Muscle of arm (tissue), 12 donors: ENCODE measurements around the gene BTN2A1. TPM values are rescaled to one million over a fixed set of nuclear protein-coding genes. Genes with fewer than 3 reads are reported as not detected.
A peak's percentile ranks its signal among the peaks of the same experiment; 100 is the strongest.

Experiments
- DNase-seq: peaks from one replicate; pipeline ENCODE4 v3.0.0-alpha.2; 2013
- polyA plus RNA-seq, 12 donors: library from polyadenylated mRNA; unstranded; fragments of 120-200 nt; gene quantifications; one replicate each; pipeline ENCODE4 v1.2.1, GENCODE V29; 2013; ENCODE audit not compliant: insufficient read length in 12 of 12

The BTN2A1 gene
- polyA plus RNA-seq, 12 donors: 23.6 to 30.3 (median 25.9) TPM; not detected in 1

DNA sequence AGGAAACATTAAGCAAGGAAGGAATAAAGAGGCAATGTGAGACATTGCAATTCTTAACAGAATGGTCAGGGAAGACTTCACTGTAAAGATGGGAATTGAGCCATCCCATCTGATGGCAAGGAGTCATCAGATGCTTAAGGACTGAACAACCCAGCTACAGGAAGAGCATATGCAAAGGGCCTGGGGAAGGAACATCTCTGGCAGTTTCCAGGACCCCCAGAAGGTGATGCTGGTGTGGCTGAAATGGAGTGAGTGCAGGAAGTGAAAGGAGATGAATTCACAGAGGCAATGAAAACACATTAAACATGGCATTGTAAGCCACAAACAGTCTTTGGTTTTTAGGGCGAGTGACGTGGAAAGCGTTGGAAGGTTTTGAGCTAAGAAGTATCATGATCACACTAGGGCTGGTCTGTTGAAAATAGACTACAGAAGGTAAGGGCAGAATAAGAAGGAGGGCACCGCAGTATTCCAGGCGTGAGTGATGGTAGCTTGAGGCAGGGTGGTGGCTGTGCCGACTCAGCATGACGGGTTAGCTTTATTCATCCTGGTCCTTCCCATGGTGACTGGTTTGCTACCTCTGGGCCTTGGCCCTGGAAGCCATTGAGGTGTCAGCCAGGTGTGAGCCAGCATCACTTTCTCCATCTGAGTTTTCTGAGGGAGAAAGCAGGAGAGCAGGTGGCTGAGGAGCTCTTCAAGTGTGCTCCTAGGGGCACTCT lies 6.8 kb downstream of the BTN2A1 start:
- no peak for DNase-seq

DNA sequence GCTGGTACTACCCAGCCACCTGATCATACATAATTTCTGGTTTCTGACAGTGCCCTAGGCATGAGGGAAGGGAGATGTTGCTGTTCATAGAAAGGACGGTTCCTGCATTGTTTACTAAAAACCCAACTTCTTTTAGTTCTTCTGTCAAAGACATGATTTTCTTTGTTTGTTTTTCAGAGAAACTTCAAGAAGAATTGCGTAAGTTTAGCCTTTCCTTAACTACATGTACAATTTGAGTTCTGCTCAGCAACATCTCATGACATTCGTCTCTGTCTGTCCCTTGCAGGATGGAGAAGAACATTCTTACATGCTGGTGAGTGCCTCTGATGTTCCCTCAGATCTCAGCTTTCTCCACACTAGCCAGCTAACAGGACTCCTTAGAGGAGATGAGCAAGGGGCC lies 8.0 kb downstream of the BTN2A1 start:
- no peak for DNase-seq

DNA sequence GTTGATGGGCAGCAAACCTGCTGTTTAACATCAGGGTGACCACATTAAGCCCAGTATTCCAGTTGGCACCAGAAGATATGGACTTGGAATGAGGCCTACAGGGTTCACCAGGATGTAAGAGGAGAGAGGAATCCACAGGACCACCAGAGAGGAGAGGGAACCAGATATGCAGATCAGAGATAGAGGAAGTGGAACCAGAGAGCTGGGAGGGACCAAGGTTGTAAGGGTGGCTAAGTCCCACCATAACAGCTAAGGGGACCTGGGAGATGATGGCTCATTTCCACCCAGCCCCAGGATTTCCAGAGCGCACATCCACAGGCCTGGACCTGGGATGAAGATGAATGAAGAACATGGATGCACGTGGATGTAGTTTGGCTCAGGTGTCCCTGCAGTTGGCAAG lies 11.1 kb downstream of the BTN2A1 start:
- no peak for DNase-seq

DNA sequence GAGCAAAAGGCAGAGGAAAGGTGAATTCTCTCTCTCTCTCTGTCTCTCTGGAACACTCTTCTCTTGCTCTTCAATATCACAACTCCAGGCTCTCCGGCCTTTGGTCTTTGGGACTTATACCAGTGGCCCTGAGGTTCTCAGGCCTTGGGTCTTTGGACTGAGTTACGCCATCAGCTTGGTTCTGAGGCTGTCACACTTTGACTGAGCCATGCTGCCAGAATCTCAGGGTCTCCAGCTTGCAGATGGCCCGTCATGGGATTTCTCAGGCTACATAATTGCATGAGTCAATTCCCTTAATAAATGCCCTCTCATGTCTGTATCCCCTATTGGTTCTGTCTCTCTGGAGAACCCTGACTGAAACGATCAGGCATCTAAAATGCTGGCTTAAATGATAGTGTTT lies 12.9 kb downstream of the BTN2A1 start:
- no peak for DNase-seq

GRCh38 chr6:26471970-26472369 lies 14.2 kb downstream of the BTN2A1 start:
- DNase-seq: no peak

GRCh38 chr6:26472549-26473290 lies 15.0 kb downstream of the BTN2A1 start:
- DNase-seq: no peak

GRCh38 chr6:26473429-26473757 lies 15.6 kb downstream of the BTN2A1 start:
- no peak for DNase-seq

- DNase-seq: peak; percentile 91
Measured at GRCh38 chr6:26473758-26474438, 16.1 kb downstream of the BTN2A1 start.

DNA sequence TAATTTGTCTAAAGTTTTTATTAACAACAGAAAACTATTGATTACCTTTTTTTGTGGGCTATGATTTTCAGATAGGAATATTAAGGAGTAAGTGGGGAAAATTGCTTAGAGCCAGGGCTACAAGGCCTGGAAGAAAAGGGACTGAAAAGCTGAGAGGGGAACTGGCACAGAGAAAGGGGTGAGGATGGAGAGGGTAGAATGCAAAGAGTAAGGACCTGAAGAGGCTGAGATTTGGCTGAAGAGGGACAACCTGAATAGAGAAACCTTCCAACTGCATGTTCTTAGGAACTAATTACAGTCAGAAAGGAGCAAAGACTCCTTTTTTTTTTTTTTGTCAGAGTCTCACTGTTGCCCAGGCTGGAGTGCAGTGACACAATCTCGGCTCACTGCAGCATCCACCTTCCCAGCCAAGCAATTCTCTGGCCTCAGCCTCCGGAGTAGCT lies 16.7 kb downstream of the BTN2A1 start:
- DNase-seq: no peak

- no peak for DNase-seq
Measured at GRCh38 chr6:26475823-26476729, 18.3 kb downstream of the BTN2A1 start.

GRCh38 chr6:26476896-26477295 lies 19.1 kb downstream of the BTN2A1 start:
- DNase-seq: no peak

GRCh38 chr6:26477426-26477825 lies 19.7 kb downstream of the BTN2A1 start:
- DNase-seq: no peak

DNA sequence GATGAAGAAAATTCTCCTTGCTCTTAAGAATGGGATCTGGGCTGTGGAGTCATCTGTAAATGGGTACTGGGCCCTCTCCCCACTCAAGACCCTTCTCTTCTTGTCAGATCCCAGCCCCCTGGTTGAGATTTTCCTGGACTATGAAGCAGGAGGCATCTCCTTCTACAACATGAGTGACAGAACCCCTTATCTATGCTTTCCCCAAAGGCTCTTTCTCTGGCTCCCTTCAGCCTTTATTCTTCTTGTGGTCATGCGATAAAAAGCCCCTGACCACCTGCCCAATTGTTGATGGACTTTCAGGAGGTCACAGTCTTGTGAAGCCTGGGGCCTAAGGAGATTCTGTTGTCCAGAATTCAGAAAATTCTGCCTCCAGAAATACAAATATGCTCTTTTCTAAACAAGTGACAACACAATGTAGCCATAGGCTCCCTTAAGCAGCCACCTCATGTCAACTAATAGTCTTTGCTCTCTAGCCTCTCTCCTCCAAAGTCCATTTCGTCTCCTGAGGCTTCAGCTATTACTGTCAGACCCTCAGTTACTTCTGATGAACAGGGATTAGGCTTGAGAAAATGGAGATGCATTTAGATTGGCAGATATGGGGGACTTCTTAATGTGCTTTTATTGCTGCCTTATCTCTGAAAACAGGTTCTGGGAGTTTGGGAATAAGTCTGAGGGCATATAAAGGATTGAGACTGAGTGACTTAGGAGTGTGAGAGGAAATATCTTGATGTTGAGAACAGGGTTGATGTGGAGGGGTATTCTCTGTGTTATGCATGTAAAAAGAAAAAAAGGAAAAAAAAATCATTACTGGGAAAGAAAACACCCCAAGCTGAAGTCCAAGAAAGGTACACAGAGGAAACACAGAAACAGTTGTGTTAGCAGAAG lies 20.6 kb downstream of the BTN2A1 start:
- no peak for DNase-seq

GRCh38 chr6:26478985-26479278 lies 21.2 kb downstream of the BTN2A1 start:
- DNase-seq: no peak

DNA sequence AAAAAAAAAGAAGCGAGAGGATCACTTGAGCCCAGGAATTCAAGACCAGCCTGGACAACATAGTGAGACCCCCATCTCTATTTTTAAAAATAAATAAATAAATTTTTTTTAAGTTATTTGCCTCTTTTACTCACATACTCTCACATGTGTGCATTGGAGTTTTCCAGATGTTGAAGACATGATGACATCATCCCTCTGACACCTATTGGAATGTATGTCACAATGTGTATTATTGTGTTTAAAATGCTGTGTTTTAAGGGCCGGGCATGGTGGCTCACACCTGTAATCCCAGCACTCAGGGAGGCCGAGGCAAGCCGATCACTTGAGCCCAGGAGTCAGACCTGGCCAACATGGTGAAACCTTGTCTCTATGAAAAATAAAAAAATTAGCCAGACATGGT lies 24.6 kb downstream of the BTN2A1 start:
- no peak for DNase-seq

DNA sequence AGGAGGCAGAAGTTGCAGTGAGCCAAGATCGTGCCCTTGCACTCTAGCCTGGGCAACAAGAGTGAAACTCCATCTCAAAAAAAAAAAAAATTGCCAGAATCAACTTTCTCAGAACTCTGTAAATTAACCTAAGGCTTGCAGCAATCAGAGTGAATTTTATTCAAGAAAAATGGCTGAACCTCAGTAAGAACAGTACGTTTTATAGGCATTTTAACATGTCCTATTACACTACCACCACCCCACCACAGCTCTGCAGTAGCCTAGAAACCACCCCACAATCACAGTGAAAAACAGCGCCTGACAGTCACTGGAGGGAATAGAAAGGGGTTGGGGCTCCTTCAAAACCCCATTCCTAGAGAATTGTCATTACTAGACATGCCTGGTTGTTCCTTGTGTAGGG lies 26.0 kb downstream of the BTN2A1 start:
- no peak for DNase-seq

GRCh38 chr6:26484161-26484560 lies 26.4 kb downstream of the BTN2A1 start:
- DNase-seq: no peak

- no peak for DNase-seq
Measured at GRCh38 chr6:26485112-26485780, 27.5 kb downstream of the BTN2A1 start.

- DNase-seq: no peak
Measured at GRCh38 chr6:26486358-26486757, 28.6 kb downstream of the BTN2A1 start.

GRCh38 chr6:26487466-26487865 lies 29.7 kb downstream of the BTN2A1 start:
- no peak for DNase-seq
